Ammon's horn (tissue), 1 donor: Measurements from ENCODE around the gene ZNF483.
"Not testable (repeated sequence)": the region's sequence is repeated elsewhere in the genome, so short reads cannot be mapped to it uniquely, and the experiment has no call there.

Experiments used
- DNase-seq: peaks from one replicate; pipeline ENCODE4 v3.0.0-alpha.2; 2016; ENCODE audit warnings: low spot score

The ZNF483 gene

DNA sequence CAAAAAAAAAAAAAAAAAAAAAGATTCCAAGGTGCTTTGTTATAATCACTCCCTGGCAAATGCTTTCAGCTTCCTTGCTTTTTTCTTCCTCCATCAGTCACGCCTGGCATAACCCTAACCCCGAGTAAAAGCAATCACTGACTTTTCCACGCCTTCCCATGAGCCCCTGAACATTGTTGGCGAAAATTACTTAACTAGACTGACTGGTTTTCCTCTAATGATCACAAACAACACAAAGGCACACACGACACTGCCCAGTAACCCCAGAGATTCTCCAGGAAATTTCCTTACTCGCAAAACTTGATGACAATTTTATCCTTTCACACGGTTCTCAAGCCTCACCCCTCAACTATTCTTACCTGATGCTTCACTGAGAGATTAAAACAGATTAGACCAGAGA, 85.9 kb downstream of the ZNF483 start:
- no peak for DNase-seq

DNA sequence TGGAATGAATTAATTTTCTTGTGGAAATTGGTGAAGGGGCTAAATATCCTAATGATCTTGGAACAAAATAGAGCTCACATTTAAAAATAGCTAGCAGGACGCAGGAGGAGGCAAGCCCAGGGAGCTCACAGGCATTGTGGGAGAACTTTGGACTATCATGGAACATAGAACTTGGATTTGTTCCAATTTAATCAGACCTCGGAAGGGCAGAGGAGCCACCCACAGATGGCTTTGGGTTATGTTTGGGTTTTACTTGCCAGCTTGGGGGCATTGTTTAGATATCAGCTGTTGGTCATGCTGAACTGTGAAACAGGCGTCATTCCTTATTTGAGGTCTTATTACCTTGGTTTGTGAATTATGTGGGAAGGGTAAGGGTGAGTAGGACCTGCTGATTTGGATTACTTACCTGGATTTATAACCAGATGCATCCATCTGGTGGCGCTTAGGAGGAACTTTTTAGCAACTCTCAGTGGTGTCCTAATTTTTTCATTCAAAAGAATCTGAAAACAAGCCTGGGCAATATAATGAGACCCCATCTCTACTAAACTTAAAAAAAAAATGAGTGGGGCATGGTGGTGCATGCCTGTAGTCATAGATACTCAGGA, 88.6 kb downstream of the ZNF483 start:
- no peak for DNase-seq

DNA sequence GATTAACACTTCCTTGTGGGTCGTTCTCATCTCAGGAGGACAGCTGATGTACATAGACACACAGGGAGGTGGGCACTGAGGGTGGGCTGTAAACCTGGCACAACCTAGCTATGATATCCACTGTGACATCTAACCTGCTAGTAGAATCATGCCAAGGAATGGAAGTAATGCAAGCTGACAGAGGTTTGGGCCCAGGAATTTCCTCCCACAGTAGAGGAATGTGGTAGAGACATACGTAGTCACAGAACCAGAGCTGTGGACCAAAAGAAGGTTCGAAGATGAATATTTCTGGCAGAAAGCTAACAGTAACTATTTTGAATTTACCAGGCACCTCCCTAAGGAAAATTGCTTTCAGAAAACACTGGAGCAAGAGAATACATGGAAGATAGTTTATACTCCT, 90.9 kb downstream of the ZNF483 start:
- no peak for DNase-seq

DNA sequence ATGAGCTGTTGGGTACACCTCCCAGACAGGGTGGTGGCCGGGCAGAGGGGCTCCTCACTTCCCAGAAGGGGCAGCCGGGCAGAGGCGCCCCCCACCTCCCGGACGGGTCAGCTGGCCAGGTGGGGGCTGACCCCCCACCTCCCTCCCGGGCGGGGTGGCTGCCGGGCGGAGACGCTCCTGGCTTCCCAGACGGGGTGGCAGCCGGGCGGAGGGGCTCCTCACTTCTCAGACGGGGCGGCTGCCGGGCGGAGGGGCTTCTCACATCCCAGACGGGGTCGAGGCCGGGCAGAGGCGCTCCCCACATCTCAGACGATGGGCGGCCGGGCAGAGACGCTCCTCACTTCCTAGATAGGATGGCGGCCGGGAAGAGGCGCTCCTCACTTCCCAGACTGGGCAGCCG, 92.4 kb downstream of the ZNF483 start:
- not testable (repeated sequence) for DNase-seq

DNA sequence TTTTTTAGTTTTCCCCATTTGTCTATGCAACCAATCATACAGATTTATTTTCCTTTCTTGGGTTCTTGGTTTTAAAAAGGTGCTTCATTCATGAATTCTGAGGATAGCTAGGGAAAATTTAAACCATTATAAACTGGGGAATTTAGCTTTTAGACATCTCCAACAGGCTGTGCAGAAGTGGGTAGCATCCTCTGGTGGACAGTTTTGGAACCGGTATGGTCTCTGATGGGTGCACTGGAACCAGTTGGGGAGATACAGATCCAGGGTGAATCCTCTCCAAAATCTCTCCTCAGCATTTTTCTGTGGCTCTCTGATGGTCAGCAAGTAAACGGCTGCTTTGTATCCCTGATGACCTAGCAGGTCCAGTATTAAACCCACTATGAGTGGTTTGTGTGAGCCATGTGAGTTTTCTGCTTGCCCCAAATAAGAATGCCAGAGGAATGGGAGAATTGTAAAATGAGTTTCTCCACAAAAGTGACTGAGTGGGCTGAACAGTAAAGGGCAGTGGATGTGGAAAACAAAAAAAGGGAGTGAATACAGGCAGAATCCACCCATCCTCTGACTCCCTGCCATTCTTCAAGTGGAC, 97.0 kb downstream of the ZNF483 start:
- DNase-seq: peak; percentile 64

DNA sequence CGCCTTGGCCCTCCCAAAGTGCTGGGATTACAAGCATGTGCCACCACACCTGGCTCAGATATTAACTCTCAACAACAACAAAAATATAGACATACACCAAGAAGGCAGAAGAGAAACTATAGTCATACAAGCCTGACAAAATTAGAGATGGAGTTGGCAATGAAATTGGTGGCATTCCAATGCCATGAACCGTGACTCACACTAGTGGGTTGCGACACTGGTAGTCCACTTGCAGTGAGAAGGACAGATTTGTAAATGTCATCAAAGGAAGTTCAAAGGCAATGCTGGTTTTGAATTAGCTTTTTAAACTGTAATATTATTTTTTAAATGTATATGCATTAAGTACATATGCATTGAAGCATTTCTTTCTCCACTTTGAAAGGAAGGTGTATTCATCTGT, 97.6 kb downstream of the ZNF483 start:
- no peak for DNase-seq
